AG04450 (cell line): Measurements from ENCODE around the gene FANCC. TPM values are rescaled to one million over a fixed set of nuclear protein-coding genes. Genes with fewer than 3 reads are reported as not detected.

Source experiments
- CTCF ChIA-PET: fragments of 300-600, 350-600 bp; formaldehyde crosslinking; extraction: SDS; loops from one replicate; lab custom pipeline; 2022; ENCODE audit warnings: antibody characterized with exemption, inconsistent platforms; lab: Charles Lee
- POLR2A ChIA-PET: fragments of 350-600 bp; formaldehyde crosslinking; extraction: SDS; loops from one replicate; lab custom pipeline; 2021; ENCODE audit warnings: antibody characterized with exemption, inconsistent platforms; lab: Yijun Ruan, JAX
- DNase-seq: peaks from one replicate; pipeline ENCODE4 v3.0.0-alpha.2; 2011; ENCODE audit warnings: low read depth, low spot score
- H3K27ac ChIP-seq: one replicate; pipeline ENCODE4 v1.5.1; 2012; ENCODE audit warnings: low read depth, low read length, control low read depth
- H3K27me3 ChIP-seq: one replicate; pipeline ENCODE4 v1.6.0; 2012; ENCODE audit warnings: low read length; ENCODE audit not compliant: control insufficient read depth, insufficient read depth
- H3K4me3 ChIP-seq: 2 replicates; pipeline ENCODE4 v1.5.1; 2011; ENCODE audit warnings: mild to moderate bottlenecking, low read depth, low read length, control low read depth
- H3K9me3 ChIP-seq: 2 replicates; pipeline ENCODE4 v1.5.1; 2012; ENCODE audit warnings: low read length; ENCODE audit not compliant: control insufficient read depth, insufficient read depth
- polyA plus RNA-seq: library from polyadenylated mRNA; depleted of rRNA; stranded (reverse); fragments of >200 nt; gene quantifications from 2 replicates; pipeline ENCODE4 v1.2.3, GENCODE V29; 2011
- TF ChIP-seq, protein P1 (sequence below): IDR thresholded peaks from 2 replicates; pipeline ENCODE4 v1.5.1; 2011; ENCODE audit warnings: low read depth, low read length, control low read depth, inconsistent platforms

FANCC gene
- polyA plus RNA-seq, 1 experiment, result 10.8 TPM

DNA sequence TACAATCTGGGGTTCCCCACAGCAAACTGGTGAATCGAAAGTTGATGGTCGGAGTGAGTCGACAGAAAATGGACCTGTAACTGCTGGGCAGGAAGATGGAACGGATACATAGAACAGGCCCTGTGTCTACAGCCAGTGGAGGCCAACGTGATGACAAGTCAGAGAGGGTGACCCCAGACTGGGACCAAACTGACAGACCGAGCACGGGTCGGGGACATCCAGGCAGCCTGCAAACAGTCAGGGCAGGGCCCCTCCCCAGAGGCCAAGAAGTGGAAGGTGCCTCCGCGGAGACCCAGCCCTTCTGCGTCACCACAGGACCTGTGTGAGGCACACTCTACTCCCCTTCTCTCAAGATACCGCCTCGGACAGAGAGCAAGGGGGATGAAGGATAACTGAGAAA, 25.1 kb upstream of the FANCC start:
- Histone ChIP-seq H3K27ac (no peak overlapping the region), H3K27me3 (peaks cover 7% of the 10 kb centered on the region), H3K9me3 (peaks cover 10% of the 10 kb centered on the region), H3K4me3 (no peak overlapping the region)
- ChIA-PET CTCF (interaction anchor here (1.6 kb wide), 1 partner anchor 38 kb away, joined by 5 read pairs; no protein-coding TSS in a partner anchor), POLR2A (no interaction called here)
- no peak for DNase-seq
- TF ChIP-seq, protein P1, sequence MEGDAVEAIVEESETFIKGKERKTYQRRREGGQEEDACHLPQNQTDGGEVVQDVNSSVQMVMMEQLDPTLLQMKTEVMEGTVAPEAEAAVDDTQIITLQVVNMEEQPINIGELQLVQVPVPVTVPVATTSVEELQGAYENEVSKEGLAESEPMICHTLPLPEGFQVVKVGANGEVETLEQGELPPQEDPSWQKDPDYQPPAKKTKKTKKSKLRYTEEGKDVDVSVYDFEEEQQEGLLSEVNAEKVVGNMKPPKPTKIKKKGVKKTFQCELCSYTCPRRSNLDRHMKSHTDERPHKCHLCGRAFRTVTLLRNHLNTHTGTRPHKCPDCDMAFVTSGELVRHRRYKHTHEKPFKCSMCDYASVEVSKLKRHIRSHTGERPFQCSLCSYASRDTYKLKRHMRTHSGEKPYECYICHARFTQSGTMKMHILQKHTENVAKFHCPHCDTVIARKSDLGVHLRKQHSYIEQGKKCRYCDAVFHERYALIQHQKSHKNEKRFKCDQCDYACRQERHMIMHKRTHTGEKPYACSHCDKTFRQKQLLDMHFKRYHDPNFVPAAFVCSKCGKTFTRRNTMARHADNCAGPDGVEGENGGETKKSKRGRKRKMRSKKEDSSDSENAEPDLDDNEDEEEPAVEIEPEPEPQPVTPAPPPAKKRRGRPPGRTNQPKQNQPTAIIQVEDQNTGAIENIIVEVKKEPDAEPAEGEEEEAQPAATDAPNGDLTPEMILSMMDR, result no peak

- H3K4me3 ChIP-seq, result no peak overlapping the region
- H3K27ac ChIP-seq, result no peak overlapping the region
- peaks cover 19% of the 10 kb centered on the region for H3K9me3 ChIP-seq
- H3K27me3 ChIP-seq, result peaks cover 3% of the 10 kb centered on the region
- CTCF ChIA-PET, result interaction anchor here (0.5 to 1.6 kb wide), 8 partner anchors 9 to 1399 kb away, joined by 3 to 5 read pairs (median 4); no protein-coding TSS in a partner anchor
- no peak for DNase-seq
- TF ChIP-seq, protein P1, result peak; percentile 54
- POLR2A ChIA-PET, result no interaction called here
These were observed 23.9 kb upstream of the FANCC start for GRCh38 chr9:95341293-95341962.

- TF ChIP-seq, protein P1, result no peak
- CTCF ChIA-PET, result interaction anchor here (0.6 kb wide), 1 partner anchor 22 kb away, joined by 4 read pairs; no protein-coding TSS in a partner anchor
- Histone ChIP-seq H3K9me3 (peaks cover 19% of the 10 kb centered on the region), H3K27ac (no peak overlapping the region), H3K4me3 (no peak overlapping the region), H3K27me3 (peaks cover 2% of the 10 kb centered on the region)
- POLR2A ChIA-PET, result no interaction called here
- no peak for DNase-seq
These were observed 20.7 kb upstream of the FANCC start for GRCh38 chr9:95338243-95338642.

GRCh38 chr9:95336281-95336680, 18.8 kb upstream of the FANCC start:
- Histone ChIP-seq H3K27ac (no peak overlapping the region), H3K4me3 (no peak overlapping the region), H3K9me3 (peaks cover 19% of the 10 kb centered on the region), H3K27me3 (peaks cover 2% of the 10 kb centered on the region)
- DNase-seq, result no peak
- ChIA-PET POLR2A (interaction anchor here (0.5 kb wide), 1 partner anchor 893 kb away, joined by 6 read pairs; no protein-coding TSS in a partner anchor), CTCF (interaction anchor here (0.6 to 2.5 kb wide), 11 partner anchors 8 to 820 kb away, joined by 3 to 14 read pairs (median 5); no protein-coding TSS in a partner anchor)
- TF ChIP-seq, protein P1, result peak; percentile 45

DNA sequence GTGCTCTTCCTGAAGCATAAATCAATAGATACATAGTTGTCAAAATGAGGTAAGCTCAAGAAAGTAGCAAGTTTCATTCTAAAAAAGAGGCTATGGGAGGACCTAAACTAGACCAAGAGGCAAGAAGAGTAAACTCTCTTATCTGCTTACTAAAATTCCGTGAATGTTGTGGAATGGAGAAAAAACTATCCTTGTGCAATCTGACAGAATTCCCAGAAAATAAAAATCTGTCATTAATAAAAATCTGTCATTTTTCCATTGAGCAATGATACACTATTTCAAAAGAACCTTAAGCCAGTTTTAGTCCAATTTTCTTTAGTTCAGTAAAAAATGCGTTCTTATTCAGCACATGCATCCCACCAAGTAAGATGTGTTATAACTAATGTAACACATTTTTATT, 15.9 kb upstream of the FANCC start:
- ChIA-PET CTCF (interaction anchor here (1.0 kb wide), 1 partner anchor 884 kb away, joined by 4 read pairs; no protein-coding TSS in a partner anchor), POLR2A (no interaction called here)
- no peak for DNase-seq

More for the DNA sequence above, 15.9 kb upstream of the FANCC start:
- no peak overlapping the region for H3K4me3 ChIP-seq
- peaks cover 17% of the 10 kb centered on the region for H3K9me3 ChIP-seq
- peaks cover 2% of the 10 kb centered on the region for H3K27me3 ChIP-seq
- TF ChIP-seq, protein P1, result no peak
- H3K27ac ChIP-seq, result no peak overlapping the region
